OCI-LY7 (cell line): ENCODE results near the gene RASL12.

ENCODE experiments used
- CTCF ChIP-seq: fragments of 200-600 bp; sonication (generic); conservative IDR thresholded peaks from 2 replicates; pipeline ENCODE4 v1.5.1; 2014; ENCODE audit warnings: mild to moderate bottlenecking, antibody characterized with exemption, low read length, moderate library complexity, mixed read lengths
- EZH2phosphoT487 ChIP-seq: fragments of 200-600 bp; sonication (generic); IDR thresholded peaks from 2 replicates; pipeline ENCODE4 v1.6.1; 2018; ENCODE audit warnings: low read depth, borderline replicate concordance, mild to moderate bottlenecking, mixed run types, antibody characterized with exemption, low read length, moderate library complexity, mixed read lengths

- TF ChIP-seq CTCF (no peak), EZH2phosphoT487 (no peak)
Observed at GRCh38 chr15:65056868-65057548, 10.8 kb downstream of the RASL12 start.
